Skeletal muscle cell (primary cell): ENCODE results near the gene NLK.
"Not testable (repeated sequence)": the region's sequence is repeated elsewhere in the genome, so short reads cannot be mapped to it uniquely, and the experiment has no call there.

Experiments used
- DNase-seq: peaks from one replicate; pipeline ENCODE4 v3.0.0-alpha.2; 2010; ENCODE audit warnings: low read depth
- H3K4me3 ChIP-seq: 2 replicates; pipeline ENCODE4 v1.5.1; 2011; ENCODE audit warnings: low read depth, mild to moderate bottlenecking, control low read depth, low read length, moderate library complexity

Gene NLK

DNA sequence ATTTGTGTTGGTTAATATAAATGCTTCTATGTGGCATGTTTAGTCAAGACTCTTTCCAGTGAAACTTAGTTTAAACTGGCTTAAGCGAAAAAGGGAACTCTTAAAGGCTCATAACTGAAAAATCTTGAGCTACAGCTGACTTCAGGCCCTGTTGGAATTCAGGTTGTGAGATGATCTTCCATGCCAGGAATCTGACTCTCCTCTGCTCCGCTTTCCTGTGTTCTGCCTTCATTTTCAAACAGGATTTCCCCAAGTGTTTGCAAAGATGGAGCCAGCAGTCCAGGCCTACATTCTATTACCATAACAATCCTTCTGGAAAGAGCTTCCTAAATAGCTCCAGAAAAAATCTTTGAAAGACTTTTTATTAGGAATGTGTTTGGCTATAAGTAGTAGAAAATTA lies 134.9 kb downstream of the NLK start:
- no peak for DNase-seq
- H3K4me3 ChIP-seq = no peak overlapping the region

DNA sequence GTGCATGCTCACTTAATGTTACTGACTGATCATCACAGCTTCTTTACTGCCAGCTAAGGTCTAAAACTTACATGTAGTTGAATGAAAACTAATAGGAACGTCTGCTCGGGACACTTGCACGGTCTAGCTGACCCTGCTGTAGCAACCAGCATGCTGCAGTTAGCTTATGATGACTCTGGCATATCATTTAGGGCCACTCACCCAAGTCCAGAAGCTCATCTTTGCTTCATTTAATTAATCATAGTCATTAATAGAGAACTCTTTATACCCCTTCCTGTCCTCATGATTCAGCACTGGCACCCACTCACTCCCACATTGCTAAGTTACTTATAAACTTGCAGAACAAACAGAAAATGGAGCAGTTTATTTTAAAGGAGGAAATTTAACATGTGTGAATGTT lies 136.3 kb downstream of the NLK start:
- DNase-seq = no peak
- no peak overlapping the region for H3K4me3 ChIP-seq

DNA sequence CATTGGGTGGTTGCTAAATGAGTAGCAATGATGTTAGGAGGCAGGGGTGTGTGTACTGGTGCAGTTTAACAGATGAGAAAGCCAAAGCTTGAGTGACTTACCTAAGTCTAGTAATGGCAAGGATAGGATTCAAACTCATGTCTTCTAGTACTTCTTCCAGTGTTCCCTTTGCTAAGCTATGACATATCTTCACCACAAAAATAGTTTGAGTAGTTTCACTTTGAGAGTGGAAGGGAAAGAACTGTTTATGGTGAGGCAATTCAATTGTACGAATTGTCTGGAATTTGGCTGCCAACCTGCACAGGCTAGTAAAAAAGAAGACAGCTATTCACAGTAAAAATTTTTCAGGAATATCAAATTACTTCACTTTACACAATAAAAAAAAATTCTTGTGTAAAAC lies 138.0 kb downstream of the NLK start:
- no peak overlapping the region for H3K4me3 ChIP-seq
- DNase-seq = no peak

- no peak overlapping the region for H3K4me3 ChIP-seq
- no peak for DNase-seq
Observed at GRCh38 chr17:28181568-28181967, 139.1 kb downstream of the NLK start.

DNA sequence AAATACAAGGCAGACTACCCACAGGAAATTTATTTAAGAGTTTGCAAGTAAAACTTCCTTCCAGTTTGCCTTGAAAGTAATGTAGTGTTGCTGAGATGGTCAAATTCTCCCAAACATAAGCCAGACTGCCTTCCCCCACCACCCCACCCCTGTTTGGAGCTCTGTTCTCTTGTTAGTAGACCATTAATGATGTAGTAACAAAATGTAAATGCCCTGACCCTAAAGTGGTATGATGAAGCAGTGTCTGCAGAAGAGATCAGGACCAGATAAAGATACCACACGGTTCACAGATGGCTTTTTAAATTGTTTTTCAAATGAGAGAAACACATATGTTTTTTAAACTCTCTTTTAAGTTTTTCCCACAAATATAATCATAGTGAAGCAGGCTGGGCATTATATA lies 140.1 kb downstream of the NLK start:
- H3K4me3 ChIP-seq = no peak overlapping the region
- DNase-seq = no peak

DNA sequence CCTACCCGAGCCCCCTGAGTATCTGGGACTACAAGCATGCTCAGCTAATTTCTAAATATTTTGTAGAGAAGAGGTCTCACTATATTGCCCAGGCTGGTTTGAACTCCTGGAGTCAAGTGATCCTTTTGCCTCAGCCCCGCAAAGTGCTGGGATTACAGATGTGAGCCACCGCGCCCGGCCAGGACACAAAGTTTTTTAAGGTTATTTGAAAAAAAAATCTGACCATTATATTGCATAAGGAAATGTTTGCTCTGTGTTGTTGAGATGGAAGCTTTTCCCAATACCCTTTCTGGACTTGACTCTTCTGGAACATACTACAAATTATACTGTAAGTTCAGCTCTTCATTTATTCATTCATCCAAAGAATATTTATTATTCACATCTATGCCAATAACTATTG lies 143.2 kb downstream of the NLK start:
- no peak for DNase-seq
- no peak overlapping the region for H3K4me3 ChIP-seq

DNA sequence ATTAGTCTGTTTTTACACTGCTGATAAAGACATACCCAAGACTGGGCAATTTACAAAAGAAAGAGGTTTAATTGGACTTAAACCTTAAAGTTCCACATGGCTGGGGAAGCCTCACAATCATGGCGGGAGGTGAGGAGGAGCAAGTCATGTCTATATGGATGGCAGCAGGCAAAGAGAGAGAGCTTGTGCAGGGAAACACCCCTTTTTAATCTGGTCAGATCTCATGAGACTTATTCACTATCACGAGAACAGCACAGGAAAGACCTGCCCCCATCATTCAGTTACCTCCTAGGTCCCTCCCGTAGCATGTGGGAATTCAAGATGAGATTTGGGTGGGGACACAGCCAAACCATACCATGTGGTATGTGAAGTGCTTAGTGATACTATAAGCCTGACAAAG lies 144.0 kb downstream of the NLK start:
- DNase-seq, H3K4me3 ChIP-seq: not testable (repeated sequence)

- H3K4me3 ChIP-seq = no peak overlapping the region
- DNase-seq = no peak
Observed at GRCh38 chr17:28187931-28188330, 145.5 kb downstream of the NLK start.

- H3K4me3 ChIP-seq = no peak overlapping the region
- DNase-seq = no peak
Observed at GRCh38 chr17:28188841-28189263, 146.4 kb downstream of the NLK start.

DNA sequence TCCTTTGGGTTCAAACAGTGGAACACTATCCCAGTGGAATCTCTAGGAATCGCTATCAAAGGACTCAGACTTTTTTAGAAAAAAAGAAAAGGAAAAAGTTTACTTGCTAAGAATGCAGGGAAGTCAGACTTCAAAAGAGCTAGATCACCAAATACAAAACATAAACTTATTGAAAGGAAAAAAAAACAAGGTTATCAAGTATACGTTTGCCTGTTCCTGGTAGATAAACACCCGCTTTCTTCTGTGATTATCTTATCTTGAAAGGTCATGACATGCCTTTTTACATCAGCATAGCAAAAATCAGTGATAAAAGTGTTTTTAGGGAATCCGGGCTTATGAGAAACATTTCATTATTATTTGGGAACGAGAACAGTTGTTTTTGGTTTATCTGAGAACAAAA lies 147.2 kb downstream of the NLK start:
- no peak for DNase-seq
- no peak overlapping the region for H3K4me3 ChIP-seq

- DNase-seq = no peak
- H3K4me3 ChIP-seq = no peak overlapping the region
Observed at GRCh38 chr17:28191018-28191417, 148.5 kb downstream of the NLK start.

- no peak for DNase-seq
- H3K4me3 ChIP-seq = no peak overlapping the region
Observed at GRCh38 chr17:28193241-28193640, 150.8 kb downstream of the NLK start.

DNA sequence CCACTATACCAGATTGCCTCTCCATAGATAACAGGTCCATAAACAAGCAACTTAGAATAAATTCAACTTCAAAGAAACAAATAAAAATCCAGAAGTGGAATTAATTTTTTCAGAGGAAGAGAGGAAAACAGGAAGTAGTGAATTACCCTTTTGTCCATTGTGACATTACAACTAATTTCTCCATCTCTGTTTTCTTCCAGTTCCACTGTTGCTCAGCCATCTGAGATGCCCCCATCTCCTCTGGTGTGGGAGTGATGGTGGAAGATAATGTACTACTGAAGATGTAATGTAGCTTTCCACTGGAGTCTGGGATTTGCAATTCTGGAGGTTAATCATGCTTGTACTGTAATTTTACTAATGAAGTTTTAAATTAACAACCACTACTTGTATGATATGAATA lies 151.9 kb downstream of the NLK start:
- DNase-seq = no peak
- H3K4me3 ChIP-seq = no peak overlapping the region

- H3K4me3 ChIP-seq = no peak overlapping the region
Observed at GRCh38 chr17:28196636-28197035, 154.2 kb downstream of the NLK start.

DNA sequence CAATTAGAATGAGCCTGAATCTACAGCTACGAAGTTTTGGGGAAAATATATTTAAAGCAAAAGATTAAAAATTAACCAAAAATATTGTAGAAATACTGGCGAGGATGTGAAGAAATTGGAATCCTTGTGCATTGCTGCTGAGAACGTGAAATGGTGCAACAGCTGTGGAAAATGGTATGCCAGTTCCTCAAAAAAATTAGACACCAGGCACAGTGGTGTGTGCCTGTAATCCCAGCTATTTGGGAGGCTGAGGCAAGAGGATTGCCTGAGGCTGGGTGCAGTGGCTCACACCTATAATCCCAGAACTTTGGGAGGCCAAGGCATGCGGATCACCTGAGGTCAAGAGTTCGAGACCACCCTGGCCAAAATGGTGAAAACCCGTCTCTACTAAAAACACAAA lies 156.6 kb downstream of the NLK start:
- no peak overlapping the region for H3K4me3 ChIP-seq
- DNase-seq = no peak

More at GRCh38 chr17:28196636-28197035, 154.2 kb downstream of the NLK start:
- DNase-seq = no peak

DNA sequence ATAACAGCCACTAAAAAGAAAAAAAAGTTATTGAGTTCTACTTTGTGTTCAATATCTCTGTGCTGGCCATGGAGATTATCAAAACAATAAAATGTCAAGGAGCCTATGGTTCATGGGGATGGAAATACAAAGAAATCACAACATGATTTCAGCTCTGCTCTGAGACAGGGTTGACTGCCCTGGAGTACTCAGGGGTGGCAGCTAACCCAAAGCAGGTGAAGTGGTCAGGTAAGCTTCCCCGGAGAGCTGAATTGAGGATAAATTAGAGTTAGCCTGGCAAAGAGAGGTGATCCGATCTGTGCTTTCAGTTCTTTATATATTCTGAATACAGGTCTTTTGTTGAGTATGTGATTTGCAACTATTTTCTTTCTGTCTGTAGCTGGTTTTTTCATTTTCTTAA lies 157.3 kb downstream of the NLK start:
- H3K4me3 ChIP-seq = no peak overlapping the region
- no peak for DNase-seq

GRCh38 chr17:28201315-28201714 lies 158.8 kb downstream of the NLK start:
- DNase-seq = no peak
- H3K4me3 ChIP-seq = no peak overlapping the region

GRCh38 chr17:28204244-28204643 lies 161.8 kb downstream of the NLK start:
- H3K4me3 ChIP-seq = no peak overlapping the region
- no peak for DNase-seq

DNA sequence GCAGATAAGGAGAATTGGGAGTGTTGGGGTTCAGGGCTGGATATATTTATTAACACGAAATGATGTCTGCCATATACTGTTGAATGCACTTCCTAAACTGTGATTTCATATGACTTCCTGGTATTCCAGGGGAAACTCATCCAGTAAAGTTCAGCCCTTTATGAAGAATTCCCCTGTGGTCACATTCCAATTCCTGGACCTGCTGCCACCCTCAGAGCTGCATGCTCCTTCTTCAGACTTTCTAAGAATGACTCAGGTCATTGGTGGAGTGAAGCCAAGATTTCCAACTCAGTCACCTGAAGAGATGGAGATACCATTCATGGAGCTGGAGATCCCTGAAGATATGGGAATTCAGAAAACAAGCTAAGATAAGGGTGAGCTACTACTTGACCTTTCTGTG lies 162.3 kb downstream of the NLK start:
- H3K4me3 ChIP-seq = no peak overlapping the region
- DNase-seq = no peak

DNA sequence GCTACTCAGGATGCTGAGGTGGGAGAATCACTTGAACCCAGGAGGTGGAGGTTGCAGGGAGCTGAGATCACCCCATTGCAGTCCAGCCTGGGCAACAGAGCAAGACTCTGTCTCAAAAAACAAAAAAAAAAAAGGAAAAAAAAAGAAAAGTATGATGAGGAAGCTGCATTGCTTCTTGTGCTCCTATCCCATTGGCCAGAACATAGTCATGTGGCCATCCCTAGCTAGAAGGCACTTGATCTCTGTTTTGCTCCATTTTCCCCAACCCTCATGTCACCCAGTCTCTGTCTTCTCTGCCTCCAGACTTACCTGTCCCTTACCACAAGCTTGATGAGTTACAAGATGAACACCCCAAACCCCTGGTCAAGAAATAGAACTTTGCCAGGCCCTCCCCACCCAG lies 163.8 kb downstream of the NLK start:
- no peak for DNase-seq
- no peak overlapping the region for H3K4me3 ChIP-seq

- H3K4me3 ChIP-seq = no peak overlapping the region
- DNase-seq = no peak
Observed at GRCh38 chr17:28211811-28212210, 169.3 kb downstream of the NLK start.

DNA sequence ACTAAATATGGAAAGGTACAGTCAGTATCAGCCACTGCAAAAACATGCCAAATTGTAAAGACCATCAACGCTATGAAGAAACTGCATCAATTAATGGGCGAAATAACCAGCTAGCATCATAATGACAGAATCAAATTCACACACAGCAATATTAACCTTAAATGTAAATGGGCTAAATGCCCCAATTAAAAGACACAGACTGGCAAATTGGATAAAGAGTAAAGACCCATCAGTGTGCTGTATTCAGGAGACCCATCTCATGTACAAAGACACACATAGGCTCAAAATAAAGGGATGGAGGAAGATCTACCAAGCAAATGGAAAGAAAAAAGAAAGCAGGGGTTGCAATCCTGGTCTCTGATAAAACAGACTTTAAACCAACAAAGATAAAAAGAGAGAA lies 171.1 kb downstream of the NLK start:
- H3K4me3 ChIP-seq, DNase-seq: not testable (repeated sequence)
